Endothelial cell (in vitro differentiated cells): ENCODE measurements around the gene GAK. TPM values are rescaled to one million over a fixed set of nuclear protein-coding genes. Genes with fewer than 3 reads are reported as not detected.

ENCODE experiments used
- DNase-seq: peaks from one replicate; pipeline ENCODE4 v3.0.0; 2021; ENCODE audit warnings: low spot score
- H3K27ac Mint-ChIP-seq: one replicate; pipeline ENCODE4 v1.8.0; 2021; ENCODE audit warnings: mixed read lengths, inconsistent platforms; ENCODE audit not compliant: unreplicated experiment
- H3K27me3 Mint-ChIP-seq: one replicate; pipeline ENCODE4 v1.8.0; 2021; ENCODE audit warnings: mild to moderate bottlenecking, moderate library complexity, mixed read lengths, inconsistent platforms; ENCODE audit not compliant: unreplicated experiment
- H3K36me3 Mint-ChIP-seq: one replicate; pipeline ENCODE4 v1.8.0; 2021; ENCODE audit warnings: mild to moderate bottlenecking, low read depth, mixed read lengths, inconsistent platforms; ENCODE audit not compliant: unreplicated experiment
- H3K4me1 Mint-ChIP-seq: one replicate; pipeline ENCODE4 v1.8.0; 2021; ENCODE audit warnings: mild to moderate bottlenecking, mixed read lengths, inconsistent platforms; ENCODE audit not compliant: unreplicated experiment
- H3K4me3 Mint-ChIP-seq: one replicate; pipeline ENCODE4 v1.8.0; 2021; ENCODE audit warnings: mild to moderate bottlenecking, mixed read lengths, inconsistent platforms; ENCODE audit not compliant: unreplicated experiment
- H3K9me3 Mint-ChIP-seq: one replicate; pipeline ENCODE4 v1.8.0; 2021; ENCODE audit warnings: mixed read lengths, inconsistent platforms; ENCODE audit not compliant: unreplicated experiment
- total RNA-seq: library from RNA; stranded (reverse); fragmentation: NEBNext Ultra II Directional; extraction: Animal tissue kit (Norgen Biotek cat#: 25700); gene quantifications from one replicate; pipeline ENCODE4 v1.2.1, GENCODE V29; 2021; ENCODE audit not compliant: unreplicated experiment
- TF ChIP-seq, protein P1 (sequence below): fragments of 200-600 bp; sonication (generic); IDR thresholded peaks from one replicate; pipeline ENCODE4 v1.5.0; 2021; ENCODE audit warnings: antibody characterized with exemption; ENCODE audit not compliant: unreplicated experiment

GAK gene
- total RNA-seq, 1 donor from 2014 or later, result 112 TPM

GRCh38 chr4:963276-964225 is 31.4 kb upstream of the GAK start:
- H3K36me3 Mint-ChIP-seq, result peaks cover 7% of the 10 kb centered on the region
- H3K4me1 Mint-ChIP-seq, result no peaks in the 10 kb centered on the region
- no peak overlapping the region for H3K27ac Mint-ChIP-seq
- TF ChIP-seq, protein P1, sequence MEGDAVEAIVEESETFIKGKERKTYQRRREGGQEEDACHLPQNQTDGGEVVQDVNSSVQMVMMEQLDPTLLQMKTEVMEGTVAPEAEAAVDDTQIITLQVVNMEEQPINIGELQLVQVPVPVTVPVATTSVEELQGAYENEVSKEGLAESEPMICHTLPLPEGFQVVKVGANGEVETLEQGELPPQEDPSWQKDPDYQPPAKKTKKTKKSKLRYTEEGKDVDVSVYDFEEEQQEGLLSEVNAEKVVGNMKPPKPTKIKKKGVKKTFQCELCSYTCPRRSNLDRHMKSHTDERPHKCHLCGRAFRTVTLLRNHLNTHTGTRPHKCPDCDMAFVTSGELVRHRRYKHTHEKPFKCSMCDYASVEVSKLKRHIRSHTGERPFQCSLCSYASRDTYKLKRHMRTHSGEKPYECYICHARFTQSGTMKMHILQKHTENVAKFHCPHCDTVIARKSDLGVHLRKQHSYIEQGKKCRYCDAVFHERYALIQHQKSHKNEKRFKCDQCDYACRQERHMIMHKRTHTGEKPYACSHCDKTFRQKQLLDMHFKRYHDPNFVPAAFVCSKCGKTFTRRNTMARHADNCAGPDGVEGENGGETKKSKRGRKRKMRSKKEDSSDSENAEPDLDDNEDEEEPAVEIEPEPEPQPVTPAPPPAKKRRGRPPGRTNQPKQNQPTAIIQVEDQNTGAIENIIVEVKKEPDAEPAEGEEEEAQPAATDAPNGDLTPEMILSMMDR, result no peak
- no peak for DNase-seq
- no peak overlapping the region for H3K4me3 Mint-ChIP-seq
- peaks cover 15% of the 10 kb centered on the region for H3K27me3 Mint-ChIP-seq
- no peaks in the 10 kb centered on the region for H3K9me3 Mint-ChIP-seq

- Mint-ChIP-seq H3K36me3 (peaks cover 8% of the 10 kb centered on the region), H3K4me1 (no peaks in the 10 kb centered on the region), H3K9me3 (no peaks in the 10 kb centered on the region), H3K27me3 (peaks cover 15% of the 10 kb centered on the region), H3K27ac (no peak overlapping the region), H3K4me3 (no peak overlapping the region)
- TF ChIP-seq, protein P1, result no peak
- no peak for DNase-seq
Observed at GRCh38 chr4:962231-963208, 30.4 kb upstream of the GAK start.

- Mint-ChIP-seq H3K4me3 (no peak overlapping the region), H3K9me3 (no peaks in the 10 kb centered on the region), H3K27ac (no peak overlapping the region), H3K27me3 (peaks cover 15% of the 10 kb centered on the region), H3K36me3 (peaks cover 10% of the 10 kb centered on the region), H3K4me1 (no peaks in the 10 kb centered on the region)
- TF ChIP-seq, protein P1, result no peak
- no peak for DNase-seq
Observed at GRCh38 chr4:961351-962230, 29.5 kb upstream of the GAK start.

- Mint-ChIP-seq H3K4me1 (no peaks in the 10 kb centered on the region), H3K9me3 (no peaks in the 10 kb centered on the region), H3K4me3 (no peak overlapping the region), H3K36me3 (peaks cover 9% of the 10 kb centered on the region), H3K27ac (no peak overlapping the region), H3K27me3 (peaks cover 17% of the 10 kb centered on the region)
- TF ChIP-seq, protein P1, result no peak
- DNase-seq, result no peak
Observed at GRCh38 chr4:960636-961350, 28.7 kb upstream of the GAK start.
